ENCODE results near the gene RAB36.

DNA sequence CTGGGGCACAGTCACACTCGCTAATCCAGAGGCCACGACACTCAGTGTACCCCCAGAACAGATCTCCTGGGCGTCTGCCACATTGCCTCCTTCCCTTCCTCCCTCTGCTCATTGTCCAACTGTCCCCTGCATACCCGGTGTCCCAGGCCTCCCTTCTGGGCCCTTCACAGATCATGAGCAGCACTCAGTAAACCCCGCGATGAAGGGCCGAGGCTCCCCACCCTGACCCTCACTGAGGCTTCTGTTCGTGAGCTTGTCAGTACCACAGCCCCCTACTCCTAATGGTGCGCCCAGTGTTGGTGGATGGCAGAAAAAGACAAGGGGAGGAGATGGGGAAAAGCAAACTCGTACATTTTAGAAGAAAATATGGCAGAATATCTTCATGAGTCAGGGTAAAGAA, 16.1 kb upstream of the RAB36 start:
- TF ChIP-seq, protein P1, sequence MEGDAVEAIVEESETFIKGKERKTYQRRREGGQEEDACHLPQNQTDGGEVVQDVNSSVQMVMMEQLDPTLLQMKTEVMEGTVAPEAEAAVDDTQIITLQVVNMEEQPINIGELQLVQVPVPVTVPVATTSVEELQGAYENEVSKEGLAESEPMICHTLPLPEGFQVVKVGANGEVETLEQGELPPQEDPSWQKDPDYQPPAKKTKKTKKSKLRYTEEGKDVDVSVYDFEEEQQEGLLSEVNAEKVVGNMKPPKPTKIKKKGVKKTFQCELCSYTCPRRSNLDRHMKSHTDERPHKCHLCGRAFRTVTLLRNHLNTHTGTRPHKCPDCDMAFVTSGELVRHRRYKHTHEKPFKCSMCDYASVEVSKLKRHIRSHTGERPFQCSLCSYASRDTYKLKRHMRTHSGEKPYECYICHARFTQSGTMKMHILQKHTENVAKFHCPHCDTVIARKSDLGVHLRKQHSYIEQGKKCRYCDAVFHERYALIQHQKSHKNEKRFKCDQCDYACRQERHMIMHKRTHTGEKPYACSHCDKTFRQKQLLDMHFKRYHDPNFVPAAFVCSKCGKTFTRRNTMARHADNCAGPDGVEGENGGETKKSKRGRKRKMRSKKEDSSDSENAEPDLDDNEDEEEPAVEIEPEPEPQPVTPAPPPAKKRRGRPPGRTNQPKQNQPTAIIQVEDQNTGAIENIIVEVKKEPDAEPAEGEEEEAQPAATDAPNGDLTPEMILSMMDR (IDR thresholded peaks at IDR 0.05 in 4 of 5, conservative IDR thresholded peaks at IDR 0.05 in 1 of 5) = no peak
- TF ChIP-seq POLR2A (IDR thresholded peaks at IDR 0.05) = no peak

All from gastrocnemius medialis (tissue), 4 donors.